ENCODE data around the gene RPL18A. TPM values are rescaled to one million over a fixed set of nuclear protein-coding genes. Genes with fewer than 3 reads are reported as not detected.

Gene RPL18A
- total and polyA plus RNA-seq, 2 experiments from 2014 or later: 1,314 to 2,829 TPM

GRCh38 chr19:17863520-17864182, 3.9 kb downstream of the RPL18A start:
- peaks cover 48% of the 10 kb centered on the region for H3K27me3 Mint-ChIP-seq (ENCODE audit: insufficient read depth, low read depth, poor library complexity)
- Histone ChIP-seq H2AFZ (no peak overlapping the region), H3K79me2 (replicated peaks; ENCODE audit: insufficient read depth) (peaks cover 29% of the 10 kb centered on the region), H3K4me1 (ENCODE audit: insufficient read depth) (peaks cover 13% of the 10 kb centered on the region; the same call in 1 of the 2 replicates), H4K20me1 (replicated peaks; ENCODE audit: insufficient read depth) (peaks cover 45% of the 10 kb centered on the region), H3K36me3 (ENCODE audit: insufficient read depth) (peaks cover 37% of the 10 kb centered on the region), H3K27ac (ENCODE audit: low read depth) (peak overlapping the region; percentile 81), H3K4me2 (no peak overlapping the region), H3F3A (replicated peaks; ENCODE audit: low read depth) (peaks cover 67% of the 10 kb centered on the region), H3K4me3 (no peak overlapping the region), H3K9me2 (ENCODE audit: insufficient read depth) (no peaks in the 10 kb centered on the region), H3K27me3 (ENCODE audit: insufficient read depth) (no peaks in the 10 kb centered on the region)
- peaks cover 11% of the 10 kb centered on the region; the same call in 2 of the 3 replicates for H3K9me3 Mint-ChIP-seq
- ATAC-seq: no peak
- peak overlapping the region; percentile 48; the same call in 1 of the 2 replicates for H3K27ac Mint-ChIP-seq
- peaks cover 64% of the 10 kb centered on the region for H3K36me3 Mint-ChIP-seq (ENCODE audit: low read depth)
- peak overlapping the region; percentile 39; the same call in 1 of the 3 replicates for H3K4me3 Mint-ChIP-seq
- TF ChIP-seq STAT1 (IDR thresholded peaks at IDR 0.05; ENCODE audit: unreplicated experiment): no peak
- peaks cover 23% of the 10 kb centered on the region for H3K4me1 Mint-ChIP-seq
- DNase-seq (ENCODE audit: low spot score): no peak

- peak overlapping the region; percentile 81 for H3K27ac ChIP-seq (ENCODE audit: low read depth)
- Mint-ChIP-seq H3K9me3 (no peaks in the 10 kb centered on the region), H3K27ac (peak overlapping the region; percentile 85), H3K4me3 (no peak overlapping the region; the same call in 2 of the 3 replicates), H3K36me3 (ENCODE audit: low read depth) (peaks cover 53% of the 10 kb centered on the region), H3K27me3 (ENCODE audit: insufficient read depth, low read depth, poor library complexity) (peaks cover 50% of the 10 kb centered on the region), H3K4me1 (peaks cover 24% of the 10 kb centered on the region)
- ATAC-seq: peak; percentile 16
- peaks cover 21% of the 10 kb centered on the region for H3K79me2 ChIP-seq (replicated peaks; ENCODE audit: insufficient read depth)
- H2AFZ ChIP-seq: no peak overlapping the region
- peaks cover 11% of the 10 kb centered on the region for H3K27me3 ChIP-seq (ENCODE audit: insufficient read depth)
- peaks cover 60% of the 10 kb centered on the region for H3F3A ChIP-seq (replicated peaks; ENCODE audit: low read depth)
- H3K36me3 ChIP-seq (ENCODE audit: insufficient read depth): peaks cover 31% of the 10 kb centered on the region
- no peak overlapping the region for H3K4me3 ChIP-seq
- no peaks in the 10 kb centered on the region for H3K9me2 ChIP-seq (ENCODE audit: insufficient read depth)
- DNase-seq (ENCODE audit: low spot score): peak; percentile 40
- peaks cover 40% of the 10 kb centered on the region for H4K20me1 ChIP-seq (replicated peaks; ENCODE audit: insufficient read depth)
- H3K4me2 ChIP-seq: no peak overlapping the region
- H3K4me1 ChIP-seq (ENCODE audit: insufficient read depth): peaks cover 21% of the 10 kb centered on the region; the same call in 1 of the 2 replicates
- TF ChIP-seq ZNF114 (CRISPR knock-in tag; IDR thresholded peaks at IDR 0.05) (no peak), NANOG (IDR thresholded peaks at IDR 0.05; ENCODE audit: borderline replicate concordance) (no peak), POLR2AphosphoS5 (IDR thresholded peaks at IDR 0.05; ENCODE audit: low read depth) (peak; percentile 59), EZH2phosphoT487 (IDR thresholded peaks at IDR 0.05; ENCODE audit: unreplicated experiment) (no peak)
Observed at GRCh38 chr19:17865364-17866311, 5.9 kb downstream of the RPL18A start.

- Mint-ChIP-seq H3K4me1 (peaks cover 18% of the 10 kb centered on the region), H3K9me3 (no peaks in the 10 kb centered on the region), H3K27me3 (ENCODE audit: insufficient read depth, low read depth, poor library complexity) (peaks cover 48% of the 10 kb centered on the region), H3K36me3 (ENCODE audit: low read depth) (peaks cover 45% of the 10 kb centered on the region), H3K27ac (no peak overlapping the region; the same call in 1 of the 2 replicates), H3K4me3 (no peak overlapping the region)
- peaks cover 54% of the 10 kb centered on the region for H3F3A ChIP-seq (replicated peaks; ENCODE audit: low read depth)
- no peaks in the 10 kb centered on the region for H3K9me2 ChIP-seq (ENCODE audit: insufficient read depth)
- peaks cover 13% of the 10 kb centered on the region for H3K79me2 ChIP-seq (replicated peaks; ENCODE audit: insufficient read depth)
- no peak for ATAC-seq
- H3K36me3 ChIP-seq (ENCODE audit: insufficient read depth): peaks cover 23% of the 10 kb centered on the region
- no peak for DNase-seq (ENCODE audit: low spot score)
- H3K4me1 ChIP-seq (ENCODE audit: insufficient read depth): peaks cover 14% of the 10 kb centered on the region; the same call in 1 of the 2 replicates
- H4K20me1 ChIP-seq (replicated peaks; ENCODE audit: insufficient read depth): peaks cover 32% of the 10 kb centered on the region
- peaks cover 19% of the 10 kb centered on the region for H3K27me3 ChIP-seq (ENCODE audit: insufficient read depth)
- no peak overlapping the region for H3K27ac ChIP-seq (ENCODE audit: low read depth)
- H2AFZ ChIP-seq: no peak overlapping the region
- no peak overlapping the region for H3K4me3 ChIP-seq
- no peak overlapping the region for H3K4me2 ChIP-seq
- no peak for TF ChIP-seq ZNF114 (CRISPR knock-in tag; IDR thresholded peaks at IDR 0.05)
- no peak for TF ChIP-seq REST (IDR thresholded peaks at IDR 0.05; ENCODE audit: unreplicated experiment)
- no peak for TF ChIP-seq EZH2 (IDR thresholded peaks at IDR 0.05; ENCODE audit: low read depth, unreplicated experiment)
- no peak for TF ChIP-seq ZNF331 (CRISPR knock-in tag; IDR thresholded peaks at IDR 0.05; ENCODE audit: low read depth)
- TF ChIP-seq ETS1 (IDR thresholded peaks at IDR 0.05): no peak
- no peak for TF ChIP-seq NANOG (IDR thresholded peaks at IDR 0.05; ENCODE audit: borderline replicate concordance)
- TF ChIP-seq STAT1 (IDR thresholded peaks at IDR 0.05; ENCODE audit: unreplicated experiment): no peak
Observed at GRCh38 chr19:17866312-17866963, 6.7 kb downstream of the RPL18A start.

All from GM23338 (cell line).